GM21423 (cell line): ENCODE measurements around the gene CALY.

Experiments used
- ATAC-seq: cut with Tn5 transposase; IDR thresholded peaks from one replicate; pipeline ENCODE4 v1.9.1; 2021; ENCODE audit warnings: mild to moderate bottlenecking, moderate library complexity; ENCODE audit not compliant: unreplicated experiment

Gene CALY

DNA sequence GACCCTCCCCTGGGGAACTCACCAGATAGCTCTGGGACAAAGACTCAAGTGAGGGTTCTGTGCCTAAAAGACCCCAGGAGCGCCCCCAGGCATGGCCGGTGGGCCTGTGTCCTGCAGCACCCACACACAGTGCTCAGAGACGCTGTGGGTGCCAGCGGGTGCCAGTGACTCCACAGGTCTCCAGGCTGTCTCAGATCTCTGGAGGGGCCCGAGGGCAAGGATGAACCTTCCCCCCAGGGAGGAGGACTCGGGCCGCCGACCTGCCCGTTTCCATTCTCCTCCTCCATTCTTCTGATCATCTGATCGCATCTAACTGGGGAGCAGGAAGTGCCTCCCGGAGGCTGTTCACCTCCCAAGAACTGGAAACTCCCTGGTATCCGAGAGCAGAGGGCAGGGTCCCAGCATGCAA is 61.0 kb downstream of the CALY start:
- peak; percentile 23 for ATAC-seq

GRCh38 chr10:133274751-133275683 is 61.7 kb downstream of the CALY start:
- ATAC-seq, result peak; percentile 63
